HG03565 (cell line): ENCODE data around the gene HTR3B.
A peak's percentile ranks its signal among the peaks of the same experiment; 100 is the strongest.
"Not testable (repeated sequence)": the region's sequence is repeated elsewhere in the genome, so short reads cannot be mapped to it uniquely, and the experiment has no call there.

Source experiments
- ATAC-seq: cut with Tn5 transposase; IDR thresholded peaks from one replicate; pipeline ENCODE4 v1.9.1; 2021; ENCODE audit warnings: mild to moderate bottlenecking, moderate library complexity; ENCODE audit not compliant: unreplicated experiment

The HTR3B gene, protein sequence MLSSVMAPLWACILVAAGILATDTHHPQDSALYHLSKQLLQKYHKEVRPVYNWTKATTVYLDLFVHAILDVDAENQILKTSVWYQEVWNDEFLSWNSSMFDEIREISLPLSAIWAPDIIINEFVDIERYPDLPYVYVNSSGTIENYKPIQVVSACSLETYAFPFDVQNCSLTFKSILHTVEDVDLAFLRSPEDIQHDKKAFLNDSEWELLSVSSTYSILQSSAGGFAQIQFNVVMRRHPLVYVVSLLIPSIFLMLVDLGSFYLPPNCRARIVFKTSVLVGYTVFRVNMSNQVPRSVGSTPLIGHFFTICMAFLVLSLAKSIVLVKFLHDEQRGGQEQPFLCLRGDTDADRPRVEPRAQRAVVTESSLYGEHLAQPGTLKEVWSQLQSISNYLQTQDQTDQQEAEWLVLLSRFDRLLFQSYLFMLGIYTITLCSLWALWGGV

DNA sequence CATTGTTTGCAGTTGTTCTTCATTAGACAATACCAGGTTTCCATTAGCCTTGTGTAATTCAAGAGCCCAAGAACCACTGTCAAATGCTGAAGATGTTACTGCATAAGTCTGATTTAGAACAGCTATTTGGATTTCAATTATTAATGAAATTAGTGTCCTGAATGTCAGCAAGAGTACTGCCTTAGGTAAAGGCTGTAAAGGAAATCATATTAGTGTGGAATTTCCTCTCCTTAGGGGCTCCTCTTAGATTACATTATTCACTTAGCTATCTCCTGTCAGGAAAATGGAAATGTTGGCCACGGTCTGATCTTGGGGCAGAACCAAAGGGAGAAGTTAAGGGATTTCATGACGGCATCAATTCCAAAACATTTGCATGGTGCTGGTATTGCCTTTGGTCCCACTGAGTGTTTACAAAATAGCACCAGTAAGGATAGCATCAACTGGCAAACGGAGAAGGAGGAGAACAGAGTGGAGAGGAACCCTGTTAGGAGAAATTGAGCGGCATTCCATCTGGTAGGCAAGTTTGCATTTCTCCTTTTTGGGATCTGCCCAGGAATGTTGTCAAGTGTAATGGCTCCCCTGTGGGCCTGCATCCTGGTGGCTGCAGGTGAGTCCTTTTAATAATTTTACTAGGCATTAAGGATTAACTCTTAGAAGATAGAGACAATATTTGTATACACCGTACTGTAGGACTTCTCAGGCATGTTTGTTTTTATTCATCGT is at the start of gene HTR3B:
HTR3B (plus strand) TSS at position 418 of the 723 bp plus-strand sequence; CDS start at position 556, 138 bp downstream.
- no peak for ATAC-seq

DNA sequence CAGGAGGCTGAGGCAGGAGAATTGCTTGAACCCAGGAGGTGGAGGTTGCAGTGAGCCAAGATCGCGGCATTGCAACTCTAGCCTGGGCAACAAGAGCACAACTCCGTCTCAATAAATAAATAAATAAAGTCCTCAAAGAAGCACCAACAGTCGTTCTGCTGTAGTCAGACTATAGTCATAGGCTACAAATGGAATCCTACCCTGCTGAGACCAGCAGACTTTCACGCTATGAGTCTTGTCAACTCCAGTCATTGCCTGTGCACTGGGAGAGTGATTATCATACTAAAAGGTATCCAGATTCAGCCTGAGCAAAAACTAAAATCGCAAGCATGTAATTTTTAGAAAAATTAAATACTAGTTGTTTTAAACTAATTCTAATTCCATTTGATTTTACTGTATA is 48.8 kb upstream of the HTR3B start:
- ATAC-seq: no peak

DNA sequence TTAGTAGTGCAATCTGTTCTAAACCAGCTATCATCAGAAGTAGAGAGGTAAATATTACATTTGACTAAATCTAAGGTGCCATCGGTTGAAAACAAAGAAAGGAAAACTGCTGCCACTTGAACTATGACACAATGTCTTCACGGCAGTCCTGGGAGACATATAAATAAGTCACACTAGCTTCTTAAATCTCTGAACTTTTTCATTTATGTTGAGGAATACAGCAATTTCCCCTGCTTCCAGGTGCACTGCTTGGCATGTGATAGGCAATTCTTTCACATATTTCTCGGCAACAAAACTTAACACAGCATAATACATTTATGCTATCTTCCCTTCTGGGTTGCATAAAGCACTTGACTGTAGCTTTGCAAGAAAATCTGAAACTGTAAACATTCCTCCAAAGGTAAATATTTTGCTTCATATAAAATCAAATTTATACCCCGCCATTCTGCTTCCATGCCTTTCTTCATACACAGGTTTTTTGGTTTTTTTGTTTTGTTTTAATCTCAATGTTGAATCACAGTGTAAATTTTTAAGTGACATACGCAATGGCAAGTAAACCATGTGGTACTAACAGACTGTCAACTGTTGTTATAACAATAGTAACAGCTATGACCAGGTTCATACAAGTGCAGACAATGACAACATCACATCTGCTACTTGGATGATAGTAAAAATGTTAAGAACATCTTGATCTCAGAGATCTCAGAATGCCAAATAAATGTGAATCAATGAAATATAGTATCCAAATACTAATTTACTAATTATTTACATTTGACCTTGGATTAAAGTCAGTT is 47.4 kb upstream of the HTR3B start:
- ATAC-seq: no peak

DNA sequence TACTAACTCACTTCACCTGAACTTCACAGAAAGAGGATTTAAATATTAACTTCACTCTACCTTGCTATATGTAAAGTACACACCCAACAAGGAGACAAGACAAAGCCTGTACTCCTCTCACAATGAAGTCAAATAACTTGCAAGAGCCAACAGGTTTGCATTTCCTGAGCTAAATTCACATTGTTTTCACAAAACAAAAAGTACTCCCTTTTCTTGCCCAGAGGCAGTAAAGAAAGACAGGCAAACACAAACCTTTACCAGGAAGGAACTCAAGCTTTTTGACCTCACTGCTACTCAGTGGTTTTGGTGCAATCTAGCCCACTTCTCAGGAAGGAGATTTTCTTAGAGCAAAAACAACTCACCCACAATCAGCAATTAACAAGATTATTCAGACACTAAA is 44.9 kb upstream of the HTR3B start:
- ATAC-seq: no peak

DNA sequence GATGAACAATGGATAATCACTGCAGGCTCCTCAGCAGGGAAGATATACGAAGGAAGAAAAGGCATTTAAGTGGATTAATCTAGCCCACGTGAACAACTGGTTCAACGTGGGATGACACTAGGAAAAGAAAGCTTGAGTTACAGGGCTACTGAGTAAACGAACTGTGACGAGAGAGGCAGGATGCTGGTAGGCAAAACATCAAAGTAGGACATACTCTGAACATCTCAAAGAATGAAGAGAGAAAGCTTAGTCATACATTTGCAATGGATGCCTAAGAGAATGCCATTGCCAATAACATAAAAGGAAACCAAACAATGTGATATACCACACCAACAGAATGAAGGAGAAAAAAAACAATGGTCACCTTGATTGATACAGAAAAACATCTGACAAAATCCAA is 42.2 kb upstream of the HTR3B start:
- ATAC-seq: no peak

DNA sequence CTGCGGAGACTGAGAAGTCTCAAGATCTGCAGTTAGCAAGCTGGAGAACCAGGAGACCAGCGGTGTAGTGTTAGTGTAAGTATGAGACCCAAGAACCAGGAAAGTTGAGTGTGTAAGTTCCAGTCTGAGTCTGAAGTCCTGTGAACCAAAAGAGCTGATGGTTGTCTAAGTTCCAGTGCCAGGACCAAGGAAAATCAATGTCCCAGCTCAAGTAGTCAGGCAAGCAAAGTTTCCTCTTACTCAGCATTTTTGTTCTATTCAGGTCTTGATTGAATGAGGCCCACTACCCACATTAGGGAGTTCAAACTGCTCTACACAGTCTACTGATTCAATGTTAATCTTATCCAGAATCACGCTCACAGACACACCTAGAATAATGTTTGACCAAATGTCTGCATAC is 40.2 kb upstream of the HTR3B start:
- ATAC-seq: no peak

DNA sequence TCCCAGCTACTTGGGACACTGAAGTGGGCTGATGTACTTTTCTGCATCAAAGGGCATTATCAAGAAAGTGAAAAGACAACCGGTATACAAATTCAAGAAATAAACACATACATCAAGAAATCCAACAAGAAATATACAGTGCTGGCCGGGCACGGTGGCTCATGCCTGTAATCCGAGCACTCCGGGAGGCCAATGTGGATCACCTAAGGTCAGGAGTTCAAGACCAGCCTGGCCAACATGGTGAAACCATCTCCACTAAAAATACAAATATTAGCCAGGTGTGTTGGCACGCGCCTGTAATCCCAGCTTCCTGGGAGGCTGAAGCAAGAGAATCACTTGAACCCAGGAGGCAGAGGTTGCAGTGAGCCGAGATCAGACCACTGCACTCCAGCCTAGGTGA is 38.7 kb upstream of the HTR3B start:
- ATAC-seq: no peak

DNA sequence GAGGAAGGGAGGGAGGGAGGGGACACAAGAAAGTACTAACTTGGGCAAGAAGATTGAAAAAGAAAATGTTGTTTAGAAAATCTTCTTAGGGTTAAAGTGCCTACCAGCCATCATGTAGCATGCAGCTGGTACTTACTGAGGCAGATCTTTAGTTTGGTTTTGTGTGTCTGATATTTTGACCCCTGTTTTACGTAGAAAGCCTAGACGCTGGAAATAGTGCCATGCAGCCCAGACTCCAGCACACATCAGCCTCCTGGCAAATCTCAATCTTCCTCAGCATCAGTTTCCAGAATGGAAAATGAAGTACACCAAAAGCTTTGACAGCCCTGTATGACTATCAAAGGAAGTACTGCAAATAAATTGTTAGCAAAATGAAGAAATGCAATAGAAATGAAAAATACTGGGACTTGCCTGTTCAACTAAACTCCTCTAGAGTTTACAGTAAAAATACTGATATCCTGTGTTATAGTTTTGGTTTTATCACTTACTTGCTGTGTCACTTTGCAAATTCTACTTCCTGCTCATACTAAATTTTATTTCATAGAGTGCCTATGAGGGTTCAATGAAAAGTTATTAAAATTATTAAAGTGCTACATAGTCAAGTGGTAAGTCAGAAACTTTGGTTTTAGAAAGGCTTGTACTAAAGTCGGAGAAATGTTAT is 36.6 kb upstream of the HTR3B start:
- no peak for ATAC-seq

DNA sequence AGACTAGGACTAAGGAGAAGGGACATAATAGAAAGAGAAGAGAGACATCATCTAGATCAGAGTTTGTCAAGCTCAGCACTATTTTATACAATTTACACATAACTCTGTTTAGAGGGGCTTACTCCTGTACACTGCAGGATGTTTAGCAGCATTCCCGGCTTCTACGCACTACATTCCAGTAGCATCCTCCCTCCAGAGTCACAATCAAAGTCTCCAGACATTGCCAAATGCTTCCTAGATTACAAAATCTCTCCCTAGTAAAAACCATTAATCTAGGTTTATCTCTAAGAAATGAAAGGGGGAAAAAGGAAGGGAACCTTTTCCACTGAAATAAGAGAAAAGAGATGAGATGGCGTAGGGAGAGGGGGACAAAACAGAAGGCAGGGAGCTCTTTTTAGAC is 33.3 kb upstream of the HTR3B start:
- ATAC-seq: no peak

DNA sequence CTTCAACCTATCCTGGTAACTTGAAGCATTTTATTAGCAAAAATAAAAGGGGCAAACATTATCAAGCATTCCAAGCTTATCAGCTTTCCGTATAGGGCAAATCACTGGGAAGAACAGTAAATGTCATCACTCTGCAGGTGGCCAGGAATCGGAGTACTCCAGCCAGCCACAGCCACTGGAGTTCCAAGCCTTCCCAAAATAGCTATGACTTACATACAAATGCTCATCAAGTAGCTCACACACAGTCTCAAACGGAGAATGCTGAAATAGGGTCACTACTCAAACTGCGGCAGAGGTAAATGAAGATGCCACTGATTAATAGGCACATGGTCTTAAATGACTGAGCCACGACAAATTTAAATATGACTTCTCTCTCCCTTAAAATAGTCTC is 31.4 kb upstream of the HTR3B start:
- ATAC-seq: no peak

DNA sequence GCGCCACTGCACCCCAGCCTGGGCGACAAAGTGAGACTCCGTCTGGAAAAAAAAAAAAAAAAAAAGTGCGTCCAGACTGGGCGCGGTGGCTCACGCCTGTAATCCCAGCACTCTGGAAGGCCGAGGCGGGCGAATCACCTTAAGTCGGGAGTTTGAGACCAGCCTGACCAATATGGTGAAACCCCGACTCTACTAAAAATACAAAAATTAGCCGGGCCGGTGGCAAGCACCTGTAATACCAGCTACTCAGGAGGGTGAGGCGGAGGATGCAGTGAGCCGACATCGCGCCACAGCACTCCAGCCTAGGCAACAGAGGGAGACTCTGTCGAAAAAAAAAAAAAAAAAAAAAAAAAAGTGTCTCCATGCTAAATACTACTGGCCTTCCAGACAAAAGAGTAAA is 30.5 kb upstream of the HTR3B start:
- ATAC-seq: no peak

DNA sequence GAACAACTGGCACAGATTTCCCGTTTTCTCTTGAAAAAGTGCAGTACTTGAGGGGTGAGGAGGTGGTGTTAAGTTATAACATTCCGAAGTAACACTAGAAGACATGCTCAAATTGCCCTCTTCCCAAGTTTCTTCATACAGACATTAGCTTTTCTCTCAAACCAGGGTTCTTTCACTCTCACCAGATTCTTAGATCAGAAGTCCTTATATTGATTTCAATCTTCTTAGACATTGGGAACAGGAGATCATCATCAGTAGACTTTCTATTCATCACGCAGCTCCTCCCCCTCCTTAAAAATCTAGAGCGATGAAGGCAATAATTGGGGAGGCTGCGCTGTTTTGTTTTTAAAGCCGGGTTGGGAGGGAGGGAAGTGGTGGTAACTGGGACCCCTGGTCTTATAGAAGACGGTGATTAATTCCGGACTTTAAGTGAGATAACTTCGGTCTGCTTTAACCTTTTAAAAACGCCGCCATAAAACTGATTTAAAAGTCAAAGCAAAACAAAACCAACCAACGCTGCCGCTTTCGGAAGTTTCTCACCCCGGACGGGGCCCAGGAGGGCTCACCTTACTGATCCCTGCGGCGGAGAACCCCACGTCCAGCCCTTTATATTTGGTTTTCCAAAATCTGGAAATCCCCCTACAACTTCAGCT is 29.9 kb upstream of the HTR3B start:
- ATAC-seq: no peak

DNA sequence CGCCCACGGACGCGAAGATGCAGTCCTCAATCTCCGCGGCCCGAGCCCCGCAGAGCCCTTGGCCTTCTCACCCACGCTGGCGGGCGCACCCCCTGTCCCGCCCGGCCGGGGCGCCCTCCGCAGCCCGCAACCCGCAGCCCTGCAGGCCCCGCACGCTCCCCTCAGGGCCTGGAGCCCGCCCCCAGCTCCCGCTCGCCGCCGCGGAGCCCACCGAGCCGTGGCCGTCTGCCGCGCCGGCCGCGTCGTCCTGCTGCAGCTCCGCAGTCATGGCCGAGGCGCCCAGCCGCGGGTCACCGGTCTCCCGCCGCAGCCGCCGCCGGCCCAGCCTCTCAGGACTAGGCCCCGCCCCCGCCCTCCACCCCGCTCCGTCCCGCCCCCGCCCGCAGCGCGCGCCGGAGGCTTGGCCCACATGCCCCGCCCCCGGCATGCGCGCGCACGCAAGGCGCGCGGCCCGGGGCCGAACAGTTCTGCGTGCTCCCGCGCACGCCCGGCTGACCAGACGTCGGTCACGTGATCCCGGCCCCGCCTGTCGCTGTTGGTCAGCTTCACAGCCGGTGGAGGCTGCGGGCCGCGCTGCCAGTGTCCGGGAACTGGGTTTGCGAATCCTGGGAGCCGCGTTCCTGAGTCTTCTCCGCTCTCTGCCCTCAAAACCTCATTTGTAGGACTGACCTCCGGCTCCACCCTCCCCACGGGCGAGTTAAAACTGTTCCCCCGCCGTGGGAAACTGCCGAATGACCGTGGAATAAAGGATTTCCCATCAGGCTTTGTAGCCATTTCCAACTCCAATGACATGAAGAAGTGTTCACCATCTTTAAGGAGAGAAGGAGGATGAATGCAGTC is 29.1 kb upstream of the HTR3B start, which contains the start of gene USP28:
USP28 (minus strand) TSS at position 339 of the 840 bp plus-strand sequence; CDS start at position 268, 71 bp downstream.
- ATAC-seq: peak; percentile 73

DNA sequence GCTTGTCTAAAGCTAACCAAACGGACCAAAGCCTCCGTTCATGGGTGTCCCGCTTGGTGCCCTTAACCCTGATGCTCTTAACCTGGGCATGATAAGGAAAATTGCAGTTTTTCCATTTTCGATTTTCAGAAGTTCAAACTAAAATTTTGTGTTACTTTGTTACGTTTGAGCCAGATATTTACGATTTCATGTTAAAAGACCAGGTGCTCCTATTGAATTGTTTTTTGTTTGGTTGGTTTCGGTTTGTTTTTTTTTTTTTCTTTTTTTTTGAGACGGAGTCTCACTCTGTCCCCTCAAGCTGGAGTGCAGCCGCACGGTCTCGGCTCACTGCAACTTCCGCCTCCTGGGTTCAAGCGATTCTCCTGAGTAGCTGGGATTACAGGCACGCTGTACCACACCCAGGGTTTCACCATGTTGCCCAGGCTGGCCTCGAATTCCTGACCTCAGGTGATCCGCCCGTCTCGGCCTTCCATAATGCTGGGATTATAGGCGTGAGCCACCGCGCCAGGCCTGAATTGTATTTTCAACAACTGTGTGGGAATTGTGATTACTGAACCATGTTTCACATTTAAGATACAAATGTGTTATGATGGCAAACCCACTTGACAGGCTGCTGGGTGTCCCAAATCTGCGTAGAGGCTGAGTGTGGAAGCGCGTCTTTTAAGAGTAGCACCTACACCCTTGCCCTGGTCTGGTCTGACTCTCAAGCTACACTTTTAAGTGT is 28.4 kb upstream of the HTR3B start:
- ATAC-seq: no peak

DNA sequence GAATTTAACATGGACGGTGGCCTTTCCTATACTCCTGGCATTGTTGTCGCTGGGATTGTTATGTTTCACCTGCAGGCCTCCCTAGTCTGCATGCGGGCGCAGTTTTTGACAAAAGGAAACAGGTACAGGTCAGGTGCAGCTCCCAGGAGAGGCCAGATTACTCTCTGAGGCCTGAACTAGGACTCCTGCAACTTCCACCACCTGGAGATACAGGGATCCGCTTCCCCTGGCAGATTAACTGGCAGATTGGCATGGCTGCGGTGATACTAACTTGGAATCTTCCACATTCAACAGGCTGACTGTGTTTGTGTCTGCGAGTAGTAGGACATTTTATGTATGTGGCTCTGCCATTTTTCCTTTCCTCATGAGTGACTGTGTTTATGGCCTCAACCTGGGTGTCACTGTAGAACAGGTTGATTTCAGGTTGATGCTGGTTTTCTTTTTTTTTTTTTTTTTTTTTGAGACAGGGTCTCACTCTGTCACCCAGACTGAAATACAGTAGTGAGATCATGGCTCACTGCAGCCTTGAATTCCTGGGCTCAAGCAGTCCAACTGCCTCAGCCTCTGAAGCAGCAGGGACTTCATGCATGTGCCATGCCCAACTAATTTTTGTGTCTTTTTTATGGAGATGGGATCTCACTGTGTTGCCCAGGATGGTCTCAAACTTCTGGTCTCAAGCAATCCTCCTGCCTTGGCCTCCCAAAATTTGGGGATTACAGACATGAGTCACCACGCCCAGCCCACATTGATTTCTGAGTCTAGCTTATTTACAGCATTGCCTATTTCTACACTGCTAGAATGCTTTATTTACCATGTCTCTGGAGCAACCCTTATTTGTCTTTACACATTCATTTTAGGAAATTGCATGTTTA is 27.6 kb upstream of the HTR3B start:
- ATAC-seq: no peak

DNA sequence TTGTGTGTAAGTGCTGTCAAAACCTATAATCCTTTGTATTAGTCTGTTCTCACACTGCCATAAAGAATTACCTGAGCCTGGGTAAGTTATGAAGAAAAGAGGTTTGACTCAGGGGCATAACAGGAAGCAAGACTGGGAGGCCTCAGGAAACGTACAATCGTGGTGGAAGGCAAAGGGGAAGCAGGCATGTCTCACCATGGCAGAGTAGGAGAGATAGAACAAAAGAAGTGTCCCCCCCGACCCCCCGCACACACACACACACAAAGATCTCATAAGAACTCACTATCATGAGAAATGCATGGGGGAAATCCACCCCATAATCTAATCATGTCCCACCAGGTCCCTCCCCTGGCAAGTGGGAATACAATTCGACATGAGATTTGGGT is 26.9 kb upstream of the HTR3B start:
- no peak for ATAC-seq

DNA sequence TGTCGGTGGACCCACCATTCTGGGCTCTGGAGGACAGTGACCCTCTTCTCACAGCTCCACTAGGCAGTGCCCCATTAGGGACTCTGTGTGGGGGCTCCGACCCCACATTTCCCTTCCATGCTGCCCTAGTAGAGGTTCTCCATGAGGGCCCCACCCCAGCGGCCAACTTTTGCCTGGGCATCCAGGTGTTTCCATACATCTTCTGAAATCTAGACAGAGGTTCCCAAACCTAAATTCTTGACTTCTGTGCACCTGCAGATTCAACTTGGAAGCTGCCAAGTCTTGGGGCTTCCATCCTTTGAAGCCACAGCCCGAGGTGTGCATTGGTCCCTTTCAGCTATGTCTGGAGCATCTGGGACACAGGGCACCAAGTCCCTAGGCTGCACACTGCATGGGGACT is 25.1 kb upstream of the HTR3B start:
- ATAC-seq: not testable (repeated sequence)

DNA sequence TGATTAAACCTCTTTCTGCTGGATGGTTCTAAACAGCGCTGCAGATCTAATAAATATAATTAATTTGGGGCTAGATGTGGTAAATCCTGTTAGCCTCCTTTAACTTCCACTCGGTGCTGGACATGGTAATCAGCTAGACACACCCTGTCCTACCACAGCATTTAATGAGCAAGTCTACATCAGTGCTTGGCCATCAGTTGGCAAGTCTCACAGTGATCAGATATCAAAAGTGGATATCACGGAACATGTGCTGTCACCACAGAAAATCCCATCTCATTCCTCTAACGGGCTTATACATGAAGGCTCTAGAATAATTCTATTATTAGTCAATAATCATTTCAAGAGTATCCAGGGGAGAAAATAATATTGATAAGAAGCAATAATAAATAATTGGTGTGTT is 23.6 kb upstream of the HTR3B start:
- ATAC-seq: no peak
